Nephron (organoid): Measurements from ENCODE around the gene LGALS12.

Experiments
- H3K27ac Mint-ChIP-seq, 3 experiments: 2 replicates each; pipeline ENCODE4 v1.8.0; 2020; ENCODE audit warnings: mixed read lengths in 3 of 3, mild to moderate bottlenecking in 2 of 3, moderate library complexity in 1 of 3
- H3K27me3 Mint-ChIP-seq: 2 replicates; pipeline ENCODE4 v1.8.0; 2021; ENCODE audit warnings: low read depth, mild to moderate bottlenecking, moderate library complexity, mixed read lengths
- H3K36me3 Mint-ChIP-seq: 2 replicates; pipeline ENCODE4 v1.8.0; 2020; ENCODE audit warnings: low read depth, mixed read lengths
- H3K4me1 Mint-ChIP-seq: 2 replicates; pipeline ENCODE4 v1.8.0; 2020; ENCODE audit warnings: mixed read lengths
- H3K4me3 Mint-ChIP-seq, 3 experiments: 2 replicates each; pipeline ENCODE4 v1.8.0; 2020; ENCODE audit warnings: mild to moderate bottlenecking in 3 of 3, mixed read lengths in 3 of 3, moderate library complexity in 2 of 3
- H3K9me3 Mint-ChIP-seq: 2 replicates; pipeline ENCODE4 v1.8.0; 2020; ENCODE audit warnings: mixed read lengths
- TF ChIP-seq, protein P1 (sequence below), 3 experiments: fragments of 200-600 bp; sonication (generic); IDR thresholded peaks; one replicate each; pipeline ENCODE4 v1.5.0; 2021; ENCODE audit warnings: antibody characterized with exemption in 3 of 3; ENCODE audit not compliant: unreplicated experiment in 3 of 3

The LGALS12 gene

DNA sequence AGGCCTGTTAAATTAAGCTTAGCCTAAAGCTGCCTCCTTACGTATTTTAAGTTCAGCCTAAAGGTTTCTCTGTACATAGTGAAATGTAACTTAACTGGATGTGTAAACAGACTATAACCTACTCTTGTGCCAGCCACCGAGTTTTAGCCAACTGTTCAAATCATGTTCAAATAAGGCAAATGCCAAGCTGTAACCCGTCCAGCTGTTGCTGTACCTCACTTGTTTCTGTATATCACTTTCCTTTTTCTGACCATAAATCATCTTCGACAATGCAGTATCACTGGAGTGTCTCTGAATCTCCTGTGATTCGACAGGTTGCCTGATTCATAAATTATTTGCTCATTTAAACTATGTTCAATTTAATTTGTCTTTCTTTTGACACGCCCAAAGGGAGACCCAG is 10.9 kb upstream of the LGALS12 start:
- Mint-ChIP-seq H3K27me3 (peaks cover 23% of the 10 kb centered on the region), H3K9me3 (peaks cover 13% of the 10 kb centered on the region), H3K4me1 (peaks cover 29% of the 10 kb centered on the region), H3K36me3 (no peaks in the 10 kb centered on the region), H3K27ac (no peak overlapping the region), H3K4me3 (no peak overlapping the region)
- TF ChIP-seq, protein P1, sequence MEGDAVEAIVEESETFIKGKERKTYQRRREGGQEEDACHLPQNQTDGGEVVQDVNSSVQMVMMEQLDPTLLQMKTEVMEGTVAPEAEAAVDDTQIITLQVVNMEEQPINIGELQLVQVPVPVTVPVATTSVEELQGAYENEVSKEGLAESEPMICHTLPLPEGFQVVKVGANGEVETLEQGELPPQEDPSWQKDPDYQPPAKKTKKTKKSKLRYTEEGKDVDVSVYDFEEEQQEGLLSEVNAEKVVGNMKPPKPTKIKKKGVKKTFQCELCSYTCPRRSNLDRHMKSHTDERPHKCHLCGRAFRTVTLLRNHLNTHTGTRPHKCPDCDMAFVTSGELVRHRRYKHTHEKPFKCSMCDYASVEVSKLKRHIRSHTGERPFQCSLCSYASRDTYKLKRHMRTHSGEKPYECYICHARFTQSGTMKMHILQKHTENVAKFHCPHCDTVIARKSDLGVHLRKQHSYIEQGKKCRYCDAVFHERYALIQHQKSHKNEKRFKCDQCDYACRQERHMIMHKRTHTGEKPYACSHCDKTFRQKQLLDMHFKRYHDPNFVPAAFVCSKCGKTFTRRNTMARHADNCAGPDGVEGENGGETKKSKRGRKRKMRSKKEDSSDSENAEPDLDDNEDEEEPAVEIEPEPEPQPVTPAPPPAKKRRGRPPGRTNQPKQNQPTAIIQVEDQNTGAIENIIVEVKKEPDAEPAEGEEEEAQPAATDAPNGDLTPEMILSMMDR (IDR thresholded peaks at IDR 0.05; ENCODE audit: unreplicated experiment in 3 of 3), result no peak

DNA sequence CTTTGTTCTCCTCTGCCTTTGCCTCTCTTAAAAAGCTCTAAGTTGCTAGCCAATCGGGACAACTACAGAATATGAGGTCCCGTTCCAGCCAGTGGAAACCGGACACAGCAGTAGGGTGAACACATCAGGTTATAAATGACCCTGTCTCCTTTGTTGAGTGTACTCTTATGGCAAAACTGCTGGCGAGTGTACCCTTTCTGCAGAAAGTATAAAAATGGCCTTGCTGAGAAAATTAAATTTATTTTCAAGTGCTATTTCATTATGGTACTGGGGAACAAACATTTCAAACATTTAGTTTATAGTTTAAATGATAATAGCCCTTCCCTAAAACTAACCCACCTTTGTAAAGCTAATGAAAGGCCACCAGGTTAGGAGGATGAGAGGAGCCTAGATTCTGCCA is 6.0 kb upstream of the LGALS12 start:
- Mint-ChIP-seq H3K4me1 (peaks cover 4% of the 10 kb centered on the region), H3K27ac (no peak overlapping the region), H3K27me3 (peaks cover 11% of the 10 kb centered on the region), H3K9me3 (peaks cover 20% of the 10 kb centered on the region), H3K4me3 (no peak overlapping the region), H3K36me3 (no peaks in the 10 kb centered on the region)
- TF ChIP-seq, protein P1 (IDR thresholded peaks at IDR 0.05; ENCODE audit: unreplicated experiment in 3 of 3), result no peak

DNA sequence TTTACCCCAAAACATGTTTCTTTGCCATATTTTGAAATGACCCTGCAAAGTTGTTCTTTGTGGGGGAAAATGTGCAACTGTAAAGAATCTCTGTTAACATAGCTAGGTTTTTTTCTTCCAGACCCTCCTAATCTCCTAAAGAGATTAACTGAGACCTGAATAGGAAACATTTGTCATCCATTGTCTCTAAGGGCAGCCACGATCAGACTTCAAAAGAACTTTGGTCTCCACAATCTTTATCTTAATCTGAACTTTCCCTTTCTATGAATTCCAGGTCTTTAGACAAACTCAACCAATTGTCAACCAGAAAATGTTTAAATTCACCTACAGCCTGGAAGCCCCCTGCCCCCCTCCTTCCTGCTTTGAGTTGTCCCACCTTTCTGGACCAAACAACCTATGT is 4.6 kb upstream of the LGALS12 start:
- H3K4me3 Mint-ChIP-seq, result no peak overlapping the region
- H3K27ac Mint-ChIP-seq, result no peak overlapping the region
- H3K4me1 Mint-ChIP-seq, result no peaks in the 10 kb centered on the region
- H3K27me3 Mint-ChIP-seq, result peaks cover 11% of the 10 kb centered on the region
- TF ChIP-seq, protein P1 (IDR thresholded peaks at IDR 0.05; ENCODE audit: unreplicated experiment in 3 of 3), result no peak
- H3K36me3 Mint-ChIP-seq, result no peaks in the 10 kb centered on the region
- H3K9me3 Mint-ChIP-seq, result peaks cover 20% of the 10 kb centered on the region

DNA sequence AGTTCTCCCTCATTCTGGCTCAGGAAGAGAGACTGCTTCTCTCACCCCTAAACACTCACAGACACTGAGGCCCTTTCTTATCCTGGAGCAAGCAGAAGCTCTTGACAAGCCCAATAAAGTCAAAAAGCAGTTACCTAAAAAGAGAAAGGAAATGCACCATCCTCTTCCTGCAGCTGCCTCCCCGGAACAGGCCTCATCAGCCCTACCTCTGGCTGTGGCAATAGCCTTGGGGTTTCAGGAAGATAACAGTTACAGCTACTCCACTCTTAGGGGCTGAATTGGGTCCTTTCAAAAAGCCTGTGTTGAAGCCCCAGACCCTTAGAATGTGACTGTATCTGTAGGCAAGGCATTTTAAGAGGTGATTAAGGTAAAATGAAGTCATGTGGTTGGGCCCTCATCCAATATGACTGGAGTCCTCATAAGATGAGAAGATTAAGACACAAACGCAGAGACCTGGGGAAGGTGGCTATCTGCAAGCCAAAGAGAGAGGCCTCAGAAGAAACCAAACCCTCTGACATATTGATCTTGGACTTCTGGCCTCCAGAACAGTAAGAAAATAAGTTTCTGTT is 3.5 kb upstream of the LGALS12 start:
- Mint-ChIP-seq H3K4me3 (no peak overlapping the region), H3K4me1 (no peaks in the 10 kb centered on the region), H3K36me3 (no peaks in the 10 kb centered on the region), H3K27ac (no peak overlapping the region), H3K9me3 (peaks cover 17% of the 10 kb centered on the region), H3K27me3 (peaks cover 11% of the 10 kb centered on the region)
- TF ChIP-seq, protein P1 (IDR thresholded peaks at IDR 0.05; ENCODE audit: unreplicated experiment in 3 of 3), result no peak

DNA sequence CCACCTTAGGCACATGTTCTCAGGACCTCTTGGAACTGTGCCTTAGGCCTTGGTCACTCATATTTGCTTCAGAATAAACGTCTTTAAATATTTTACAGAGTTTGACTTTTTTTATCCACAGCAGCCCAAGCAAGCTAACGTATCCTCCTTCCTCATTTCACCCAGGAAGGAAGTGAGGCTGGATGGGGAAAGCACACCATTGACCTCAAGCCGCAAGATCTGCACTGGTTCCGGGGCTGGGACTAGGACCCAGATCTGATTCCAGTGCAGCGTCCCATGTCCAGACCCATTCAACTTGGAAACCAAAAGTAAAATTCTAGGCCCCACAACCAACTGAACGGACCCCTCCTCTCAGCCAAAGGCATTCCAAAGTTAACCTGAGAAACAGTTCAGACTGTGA is 2.4 kb upstream of the LGALS12 start:
- TF ChIP-seq, protein P1 (IDR thresholded peaks at IDR 0.05; ENCODE audit: unreplicated experiment in 3 of 3), result no peak
- Mint-ChIP-seq H3K36me3 (no peaks in the 10 kb centered on the region), H3K4me3 (no peak overlapping the region), H3K27me3 (peaks cover 11% of the 10 kb centered on the region), H3K9me3 (peaks cover 13% of the 10 kb centered on the region), H3K4me1 (no peaks in the 10 kb centered on the region), H3K27ac (no peak overlapping the region)

DNA sequence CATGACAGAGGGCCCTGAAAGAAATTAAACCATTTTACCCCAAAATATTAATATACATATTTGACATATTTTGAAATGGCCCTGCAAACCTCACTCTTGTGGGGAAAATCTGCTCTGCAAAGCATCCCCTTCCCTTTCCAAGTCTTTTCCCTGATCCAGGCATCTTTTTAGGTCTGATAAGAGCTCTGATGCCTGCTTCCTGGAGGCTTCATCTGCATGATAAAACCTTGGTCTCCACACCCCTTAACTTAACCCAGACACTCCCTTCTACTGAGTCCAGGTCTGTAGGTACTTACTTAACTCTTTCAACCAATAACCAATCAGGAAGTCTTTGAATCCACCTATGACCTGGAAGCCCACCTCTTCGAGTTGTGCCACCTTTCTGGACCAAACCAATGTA is 1.8 kb upstream of the LGALS12 start:
- H3K36me3 Mint-ChIP-seq, result no peaks in the 10 kb centered on the region
- peaks cover 11% of the 10 kb centered on the region for H3K27me3 Mint-ChIP-seq
- TF ChIP-seq, protein P1 (IDR thresholded peaks at IDR 0.05; ENCODE audit: unreplicated experiment in 3 of 3), result no peak
- H3K27ac Mint-ChIP-seq, result no peak overlapping the region
- no peaks in the 10 kb centered on the region for H3K4me1 Mint-ChIP-seq
- peaks cover 13% of the 10 kb centered on the region for H3K9me3 Mint-ChIP-seq
- H3K4me3 Mint-ChIP-seq, result no peak overlapping the region
